ENCODE results near the gene ELAVL2.

Gene ELAVL2

DNA sequence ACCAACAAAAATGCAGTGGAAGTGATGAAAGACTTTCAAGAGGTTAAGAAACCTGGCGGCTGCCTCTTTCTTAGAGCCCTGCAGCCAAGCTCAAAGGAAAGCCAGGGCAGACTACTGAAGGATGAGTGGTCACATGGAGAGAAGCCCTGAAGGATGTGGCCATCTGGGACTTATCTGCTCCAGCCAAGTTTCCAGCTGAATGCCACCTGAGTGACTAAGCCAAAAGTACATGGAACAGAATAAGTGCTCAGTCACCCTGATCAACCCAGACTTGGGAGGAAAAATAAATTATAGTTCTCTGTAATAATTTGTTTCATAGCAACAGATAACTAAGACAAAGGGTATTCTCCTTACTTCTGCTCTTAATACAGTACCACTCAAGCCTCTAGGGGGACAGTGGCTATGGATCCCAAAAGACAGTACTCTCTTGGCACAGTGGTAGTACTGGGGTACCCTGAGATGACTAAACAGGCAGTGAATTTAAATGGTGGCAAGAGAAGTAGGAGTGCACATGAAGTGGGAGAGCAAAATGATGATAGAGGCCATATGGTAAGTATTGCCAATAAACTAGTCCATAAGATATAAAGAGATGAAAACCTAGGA, 182.3 kb downstream of the ELAVL2 start:
- POLR2A ChIA-PET = no interaction called here
- TF ChIP-seq, protein P1, sequence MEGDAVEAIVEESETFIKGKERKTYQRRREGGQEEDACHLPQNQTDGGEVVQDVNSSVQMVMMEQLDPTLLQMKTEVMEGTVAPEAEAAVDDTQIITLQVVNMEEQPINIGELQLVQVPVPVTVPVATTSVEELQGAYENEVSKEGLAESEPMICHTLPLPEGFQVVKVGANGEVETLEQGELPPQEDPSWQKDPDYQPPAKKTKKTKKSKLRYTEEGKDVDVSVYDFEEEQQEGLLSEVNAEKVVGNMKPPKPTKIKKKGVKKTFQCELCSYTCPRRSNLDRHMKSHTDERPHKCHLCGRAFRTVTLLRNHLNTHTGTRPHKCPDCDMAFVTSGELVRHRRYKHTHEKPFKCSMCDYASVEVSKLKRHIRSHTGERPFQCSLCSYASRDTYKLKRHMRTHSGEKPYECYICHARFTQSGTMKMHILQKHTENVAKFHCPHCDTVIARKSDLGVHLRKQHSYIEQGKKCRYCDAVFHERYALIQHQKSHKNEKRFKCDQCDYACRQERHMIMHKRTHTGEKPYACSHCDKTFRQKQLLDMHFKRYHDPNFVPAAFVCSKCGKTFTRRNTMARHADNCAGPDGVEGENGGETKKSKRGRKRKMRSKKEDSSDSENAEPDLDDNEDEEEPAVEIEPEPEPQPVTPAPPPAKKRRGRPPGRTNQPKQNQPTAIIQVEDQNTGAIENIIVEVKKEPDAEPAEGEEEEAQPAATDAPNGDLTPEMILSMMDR (IDR thresholded peaks at IDR 0.05; ENCODE audit: control extremely low read depth, extremely low read depth, low read depth, missing control alignments) = no peak
- CTCF ChIA-PET = no interaction called here
- no peak for DNase-seq (ENCODE audit: extremely low spot score)
